GM12891 (cell line): ENCODE results near the gene ADO.
A peak's percentile ranks its signal among the peaks of the same experiment; 100 is the strongest.

Experiments used
- POLR2A ChIP-seq: IDR thresholded peaks from 2 replicates; pipeline ENCODE4 v1.6.1; 2011; ENCODE audit warnings: low read depth, low read length, control low read depth
- TAF1 ChIP-seq: IDR thresholded peaks from 2 replicates; pipeline ENCODE4 v1.6.1; 2011; ENCODE audit warnings: low read depth, low read length, control low read depth

GRCh38 chr10:62816076-62816330 lies 11.5 kb downstream of the ADO start:
- TF ChIP-seq POLR2A (peak; percentile 80), TAF1 (no peak)
